ENCODE data around the gene CYFIP1.

GRCh38 chr15:22877117-22877516 is 103.1 kb downstream of the CYFIP1 start:
- TF ChIP-seq CTCF (IDR thresholded peaks at IDR 0.05 in 2 of 3, conservative IDR thresholded peaks at IDR 0.05 in 1 of 3; ENCODE audit: borderline replicate concordance in 1 of 3, insufficient read depth in 1 of 3, low read depth in 2 of 3, low read length in 2 of 3), result no peak
- TF ChIP-seq EZH2phosphoT487 (IDR thresholded peaks at IDR 0.05; ENCODE audit: borderline replicate concordance), result no peak
- TF ChIP-seq JUND (IDR thresholded peaks at IDR 0.05), result no peak
- TF ChIP-seq POLR2A (IDR thresholded peaks at IDR 0.05; ENCODE audit: borderline replicate concordance, extremely low read depth, insufficient read depth, insufficient read length), result no peak
- no peak for TF ChIP-seq POLR2AphosphoS5 (IDR thresholded peaks at IDR 0.05; ENCODE audit: low read depth, low read length)
- TF ChIP-seq CEBPB (IDR thresholded peaks at IDR 0.05; ENCODE audit: low read depth), result no peak
- TF ChIP-seq SP1 (IDR thresholded peaks at IDR 0.05; ENCODE audit: low read depth), result no peak
- TF ChIP-seq EGR1 (IDR thresholded peaks at IDR 0.05; ENCODE audit: low read depth), result no peak
- TF ChIP-seq RAD21 (IDR thresholded peaks at IDR 0.05; ENCODE audit: low read depth), result no peak
- no peak for TF ChIP-seq EZH2 (IDR thresholded peaks at IDR 0.05)
- TF ChIP-seq MAX (IDR thresholded peaks at IDR 0.05), result no peak
- no peak for TF ChIP-seq REST (IDR thresholded peaks at IDR 0.05; ENCODE audit: low read depth)
- TF ChIP-seq ZNF274 (IDR thresholded peaks at IDR 0.05; ENCODE audit: low read depth, low read length), result no peak
- no peak for TF ChIP-seq YY1 (IDR thresholded peaks at IDR 0.05; ENCODE audit: extremely low read depth, insufficient replicate concordance, low read depth, low read length)

Data from HCT116 (cell line).